Measurements from ENCODE around the gene STXBP4.

STXBP4 gene

GRCh38 chr17:55121268-55121667 is 152.7 kb downstream of the STXBP4 start:
- H3K36me3 ChIP-seq (ENCODE audit: low read length): no peaks in the 10 kb centered on the region
- no peaks in the 10 kb centered on the region for H3K9me3 ChIP-seq (ENCODE audit: insufficient read depth, low read length)
- no peaks in the 10 kb centered on the region for H3K9me2 ChIP-seq (replicated peaks; ENCODE audit: insufficient read depth, low read length)
- no peaks in the 10 kb centered on the region for H3K79me2 ChIP-seq (ENCODE audit: insufficient read depth, low read length)
- H3F3A ChIP-seq (ENCODE audit: insufficient read depth): no peaks in the 10 kb centered on the region
- no peak overlapping the region for H3K27ac ChIP-seq (ENCODE audit: low read depth, low read length)
- H2AFZ ChIP-seq (ENCODE audit: low read depth, low read length, severe bottlenecking): no peak overlapping the region
- no peak for TF ChIP-seq CTCF (IDR thresholded peaks at IDR 0.05; ENCODE audit: insufficient read depth, low read length, poor library complexity, severe bottlenecking)
- TF ChIP-seq EZH2phosphoT487 (conservative IDR thresholded peaks at IDR 0.05; ENCODE audit: low read length): no peak
- H3K9ac ChIP-seq (ENCODE audit: low read length): no peak overlapping the region
- no peak overlapping the region for H3K4me2 ChIP-seq (ENCODE audit: low read depth, low read length, poor library complexity, severe bottlenecking)
- no peaks in the 10 kb centered on the region for H4K20me1 ChIP-seq (ENCODE audit: low read depth, low read length)
- H3K27me3 ChIP-seq (ENCODE audit: low read length): no peaks in the 10 kb centered on the region
- no peak overlapping the region for H3K4me3 ChIP-seq (ENCODE audit: insufficient read depth, low read length, poor library complexity, severe bottlenecking)

- no peaks in the 10 kb centered on the region for H3F3A ChIP-seq (ENCODE audit: insufficient read depth)
- no peaks in the 10 kb centered on the region for H4K20me1 ChIP-seq (ENCODE audit: low read depth, low read length)
- no peak overlapping the region for H3K4me2 ChIP-seq (ENCODE audit: low read depth, low read length, poor library complexity, severe bottlenecking)
- H2AFZ ChIP-seq (ENCODE audit: low read depth, low read length, severe bottlenecking): no peak overlapping the region
- H3K27me3 ChIP-seq (ENCODE audit: low read length): no peaks in the 10 kb centered on the region
- H3K4me3 ChIP-seq (ENCODE audit: insufficient read depth, low read length, poor library complexity, severe bottlenecking): no peak overlapping the region
- no peak overlapping the region for H3K27ac ChIP-seq (ENCODE audit: low read depth, low read length)
- H3K9ac ChIP-seq (ENCODE audit: low read length): no peak overlapping the region
- H3K9me2 ChIP-seq (replicated peaks; ENCODE audit: insufficient read depth, low read length): no peaks in the 10 kb centered on the region
- H3K79me2 ChIP-seq (ENCODE audit: insufficient read depth, low read length): no peaks in the 10 kb centered on the region
- no peaks in the 10 kb centered on the region for H3K36me3 ChIP-seq (ENCODE audit: low read length)
- no peaks in the 10 kb centered on the region for H3K9me3 ChIP-seq (ENCODE audit: insufficient read depth, low read length)
- TF ChIP-seq CTCF (IDR thresholded peaks at IDR 0.05; ENCODE audit: insufficient read depth, low read length, poor library complexity, severe bottlenecking) (no peak), EZH2phosphoT487 (conservative IDR thresholded peaks at IDR 0.05; ENCODE audit: low read length) (no peak)
These were observed 153.5 kb downstream of the STXBP4 start for GRCh38 chr17:55122114-55122513.

- H3K27ac ChIP-seq (ENCODE audit: low read depth, low read length): no peak overlapping the region
- H3K9me2 ChIP-seq (replicated peaks; ENCODE audit: insufficient read depth, low read length): no peaks in the 10 kb centered on the region
- no peak overlapping the region for H3K4me2 ChIP-seq (ENCODE audit: low read depth, low read length, poor library complexity, severe bottlenecking)
- H4K20me1 ChIP-seq (ENCODE audit: low read depth, low read length): no peaks in the 10 kb centered on the region
- no peaks in the 10 kb centered on the region for H3K79me2 ChIP-seq (ENCODE audit: insufficient read depth, low read length)
- H3K27me3 ChIP-seq (ENCODE audit: low read length): no peaks in the 10 kb centered on the region
- TF ChIP-seq CTCF (IDR thresholded peaks at IDR 0.05; ENCODE audit: insufficient read depth, low read length, poor library complexity, severe bottlenecking) (no peak), EZH2phosphoT487 (conservative IDR thresholded peaks at IDR 0.05; ENCODE audit: low read length) (no peak)
- no peak overlapping the region for H2AFZ ChIP-seq (ENCODE audit: low read depth, low read length, severe bottlenecking)
- H3K36me3 ChIP-seq (ENCODE audit: low read length): no peaks in the 10 kb centered on the region
- H3K9ac ChIP-seq (ENCODE audit: low read length): no peak overlapping the region
- no peak overlapping the region for H3K4me3 ChIP-seq (ENCODE audit: insufficient read depth, low read length, poor library complexity, severe bottlenecking)
- H3K9me3 ChIP-seq (ENCODE audit: insufficient read depth, low read length): no peaks in the 10 kb centered on the region
- H3F3A ChIP-seq (ENCODE audit: insufficient read depth): no peaks in the 10 kb centered on the region
These were observed 156.3 kb downstream of the STXBP4 start for GRCh38 chr17:55124730-55125360.
